GM12878 (cell line): Measurements from ENCODE around the gene LEMD3. TPM values are rescaled to one million over a fixed set of nuclear protein-coding genes. Genes with fewer than 3 reads are reported as not detected.

ENCODE experiments used
- ATAC-seq: fragments of 200-7000 bp; cut with Tn5 transposase; 3 replicates; pipeline ENCODE4 v1.9.1; 2020; ENCODE audit warnings: mild to moderate bottlenecking, moderate library complexity
- BruUV-seq: library from RNA; stranded (reverse); fragments of 400-500 nt; replicated peaks from 2 replicates; lab custom pipeline; 2021; lab: Mats Ljungman, UMichigan
- CTCF ChIA-PET: fragments of 300-600 bp; sonication (Branson Sonifier 250); formaldehyde crosslinking; extraction: SDS; loops from one replicate; lab custom pipeline; 2021; ENCODE audit warnings: inconsistent platforms; lab: Yijun Ruan, JAX
- POLR2A ChIA-PET: fragments of 350-600 bp; formaldehyde crosslinking; extraction: SDS; loops from one replicate; lab custom pipeline; 2021; ENCODE audit warnings: inconsistent platforms; lab: Charles Lee
- RAD21 ChIA-PET: fragments of 300-600 bp; sonication (Branson Sonifier 250); formaldehyde crosslinking; loops from one replicate; lab custom pipeline; 2023; ENCODE audit warnings: antibody characterized with exemption; ENCODE audit not compliant: unreplicated experiment; lab: Charles Lee
- SMC1A ChIA-PET: fragments of 300-600 bp; sonication (Branson Sonifier 250); formaldehyde crosslinking; loops from one replicate; lab custom pipeline; 2023; ENCODE audit not compliant: unreplicated experiment, uncharacterized antibody; lab: Charles Lee
- DNase-seq: peaks from one replicate; pipeline ENCODE4 v3.0.0-alpha.2; 2011; ENCODE audit warnings: low read depth, low spot score
- FAIRE-seq: peaks from 3 replicates; lab custom pipeline; 2011; peaks lifted over from hg19 to GRCh38; lab: Jason Lieb, UNC
- H2AFZ ChIP-seq: 2 replicates; pipeline ENCODE4 v1.6.0; 2011; ENCODE audit warnings: low read depth, low read length, control low read depth; ENCODE audit not compliant: control insufficient read depth
- H3K27ac ChIP-seq: 2 replicates; pipeline ENCODE4 v1.5.1; 2011; ENCODE audit warnings: control low read depth; ENCODE audit not compliant: control insufficient read depth, insufficient read depth
- H3K27me3 ChIP-seq, 2 experiments: replicated peaks in 1 of 2; 2 replicates each; pipeline versions ENCODE4 v1.6.0 to v1.6.1; 2011; ENCODE audit warnings: low read length in 1 of 2; ENCODE audit not compliant: control insufficient read depth in 2 of 2, insufficient read depth in 2 of 2
- H3K36me3 ChIP-seq, 2 experiments: 2 replicates each; pipeline ENCODE4 v1.5.1; 2011; ENCODE audit warnings: low read length in 1 of 2; ENCODE audit not compliant: control insufficient read depth in 2 of 2, insufficient read depth in 2 of 2
- H3K4me1 ChIP-seq: 2 replicates; pipeline ENCODE4 v1.6.1; 2011; ENCODE audit warnings: mild to moderate bottlenecking, low read length, moderate library complexity, mixed read lengths; ENCODE audit not compliant: control insufficient read depth, insufficient read depth
- H3K4me2 ChIP-seq: 2 replicates; pipeline ENCODE4 v1.6.0; 2011; ENCODE audit warnings: control low read depth; ENCODE audit not compliant: control insufficient read depth, insufficient read depth
- H3K4me3 ChIP-seq: fragments of 200-600 bp; sonication (generic); 2 replicates; pipeline ENCODE4 v1.5.1; 2016
- H3K79me2 ChIP-seq: 2 replicates; pipeline ENCODE4 v1.6.0; 2011; ENCODE audit warnings: low read length; ENCODE audit not compliant: control insufficient read depth, insufficient read depth
- H3K9ac ChIP-seq: 2 replicates; pipeline ENCODE4 v1.8.0; 2011; ENCODE audit warnings: low read length, control low read depth, mixed read lengths; ENCODE audit not compliant: control insufficient read depth, insufficient read depth
- H3K9me3 ChIP-seq: replicated peaks from 3 replicates; pipeline ENCODE4 v1.5.1; 2011; ENCODE audit warnings: mild to moderate bottlenecking, low read length; ENCODE audit not compliant: control insufficient read depth, insufficient read depth
- H4K20me1 ChIP-seq: 2 replicates; pipeline ENCODE4 v1.6.0; 2011; ENCODE audit not compliant: control insufficient read depth, insufficient read depth
- CUX1 ChIP-seq: IDR thresholded peaks from 2 replicates; pipeline ENCODE4 v1.6.1; 2012; ENCODE audit warnings: improper control_type of control experiment, low read depth, low read length; ENCODE audit not compliant: insufficient replicate concordance
- MYB ChIP-seq: fragments of 150-350 bp; IDR thresholded peaks from 2 replicates; pipeline ENCODE4 v1.6.1; 2014; ENCODE audit warnings: mild to moderate bottlenecking, low read depth, low read length, borderline replicate concordance
- NRF1 ChIP-seq: conservative IDR thresholded peaks from 2 replicates; pipeline ENCODE4 v1.6.1; 2011; ENCODE audit warnings: mild to moderate bottlenecking, low read depth, low read length, improper control_type of control experiment
- STAT3 ChIP-seq: IDR thresholded peaks from 2 replicates; pipeline ENCODE4 v1.6.1; 2011; ENCODE audit warnings: low read depth, low read length, improper control_type of control experiment
- ZBED1 ChIP-seq: IDR thresholded peaks from 2 replicates; pipeline ENCODE4 v1.6.1; 2016; ENCODE audit warnings: borderline replicate concordance
- WGBS: methylation state at CpG from one replicate; pipeline ENCODE4 v1.1.6; 2016; ENCODE audit warnings: low lambda C conversion rate; ENCODE audit not compliant: insufficient replicate concordance, insufficient coverage; ENCODE audit errors: missing lambda C conversion rate; 5-methylcytosine and 5-hydroxymethylcytosine counted together
- in situ Hi-C: fragments of 300-500 bp; cut with MboI; formaldehyde crosslinking; loops from 9 replicates; pipeline ENCODE4 v1.14.3; 2018; ENCODE audit warnings: mixed read lengths
- intact Hi-C: fragments of 100-400 bp; cut with micrococcal nuclease; formaldehyde crosslinking; loops from one replicate; pipeline ENCODE4 v1.14.2; 2022; ENCODE audit not compliant: unreplicated experiment
- polyA plus RNA-seq, 11 experiments: library from polyadenylated mRNA; depleted of rRNA in 4 of 11; unstranded in 6 of 11; stranded (reverse) in 5 of 11; fragments of >200 nt; fragmentation: Nextera tagmentation in 4 of 11; fragmentation: Illumina TruSeq in 1 of 11; extraction: Ambion mirVana in 4 of 11; extraction: Trizol in 1 of 11; gene quantifications; 1 replicate in 1 of 11; 2 replicates in 10 of 11; pipeline versions ENCODE4 v1.2.1 to v1.2.3, GENCODE V29; 2011 to 2016; ENCODE audit warnings: inconsistent platforms in 2 of 11, missing spikeins in 2 of 11, low read depth in 1 of 11
- total RNA-seq, 4 experiments: library from RNA; depleted of rRNA in 3 of 4; stranded (reverse); fragments of >200 nt in 3 of 4; fragmentation: Illumina TruSeq in 1 of 4; extraction: Trizol in 1 of 4; gene quantifications; 2 replicates each; pipeline versions ENCODE4 v1.2.1 to v1.2.3, GENCODE V29; 2013 to 2021
- TF ChIP-seq, protein P1 (sequence below): fragments of 150-350 bp; IDR thresholded peaks from 2 replicates; pipeline ENCODE4 v1.6.1; 2016; ENCODE audit warnings: low read depth, low read length
- TF ChIP-seq, protein P2 (sequence below), 3 experiments: IDR thresholded peaks in 2 of 3; conservative IDR thresholded peaks in 1 of 3; 2 replicates each; pipeline ENCODE4 v1.5.1; 2011; ENCODE audit warnings: low read depth in 3 of 3, low read length in 3 of 3, mild to moderate bottlenecking in 3 of 3, control low read depth in 2 of 3, moderate library complexity in 2 of 3, inconsistent platforms in 1 of 3, mixed read lengths in 1 of 3; ENCODE audit not compliant: control insufficient read depth in 2 of 3, insufficient read depth in 1 of 3; ENCODE audit errors: extremely low read depth in 1 of 3

The LEMD3 gene
- total and polyA plus RNA-seq, 10 of the 15 experiments (the other 5 are each of a cell fraction or from before 2014, with no cell fraction given) = 7.5 to 26.0 (median 16.5) TPM

GRCh38 chr12:65278576-65279368 is 109.4 kb downstream of the LEMD3 start, which contains the start of gene MSRB3:
Gene MSRB3, plus strand, starts transcription at chr12:65278683. Its CDS starts 29,897 bp downstream, at chr12:65308580.
- no peaks in the 10 kb centered on the region for H3K79me2 ChIP-seq
- ChIA-PET SMC1A (no interaction called here), RAD21 (interaction anchor here (0.9 kb wide), 1 partner anchor 10 kb away, joined by 3 read pairs; no protein-coding TSS in a partner anchor), CTCF (no interaction called here), POLR2A (no interaction called here)
- BruUV-seq = no TSS peak
- H3K9me3 ChIP-seq = no peaks in the 10 kb centered on the region
- H4K20me1 ChIP-seq = no peaks in the 10 kb centered on the region
- H3K36me3 ChIP-seq = no peaks in the 10 kb centered on the region
- no peaks in the 10 kb centered on the region for H3K4me1 ChIP-seq
- H3K4me3 ChIP-seq = peak within 1 kb of the TSS; percentile 72
- H3K27ac ChIP-seq = no peak within 1 kb of the TSS
- FAIRE-seq (no peak), DNase-seq (no peak), ATAC-seq (peak; percentile 86)
- 2% methylated on average over 33 of the region's 85 CpGs for WGBS
- H3K27me3 ChIP-seq = peaks cover 3 to 7% of the 10 kb centered on the region in 2 experiments
- peak within 1 kb of the TSS; percentile 54 for H3K9ac ChIP-seq
- TF ChIP-seq, protein P1, sequence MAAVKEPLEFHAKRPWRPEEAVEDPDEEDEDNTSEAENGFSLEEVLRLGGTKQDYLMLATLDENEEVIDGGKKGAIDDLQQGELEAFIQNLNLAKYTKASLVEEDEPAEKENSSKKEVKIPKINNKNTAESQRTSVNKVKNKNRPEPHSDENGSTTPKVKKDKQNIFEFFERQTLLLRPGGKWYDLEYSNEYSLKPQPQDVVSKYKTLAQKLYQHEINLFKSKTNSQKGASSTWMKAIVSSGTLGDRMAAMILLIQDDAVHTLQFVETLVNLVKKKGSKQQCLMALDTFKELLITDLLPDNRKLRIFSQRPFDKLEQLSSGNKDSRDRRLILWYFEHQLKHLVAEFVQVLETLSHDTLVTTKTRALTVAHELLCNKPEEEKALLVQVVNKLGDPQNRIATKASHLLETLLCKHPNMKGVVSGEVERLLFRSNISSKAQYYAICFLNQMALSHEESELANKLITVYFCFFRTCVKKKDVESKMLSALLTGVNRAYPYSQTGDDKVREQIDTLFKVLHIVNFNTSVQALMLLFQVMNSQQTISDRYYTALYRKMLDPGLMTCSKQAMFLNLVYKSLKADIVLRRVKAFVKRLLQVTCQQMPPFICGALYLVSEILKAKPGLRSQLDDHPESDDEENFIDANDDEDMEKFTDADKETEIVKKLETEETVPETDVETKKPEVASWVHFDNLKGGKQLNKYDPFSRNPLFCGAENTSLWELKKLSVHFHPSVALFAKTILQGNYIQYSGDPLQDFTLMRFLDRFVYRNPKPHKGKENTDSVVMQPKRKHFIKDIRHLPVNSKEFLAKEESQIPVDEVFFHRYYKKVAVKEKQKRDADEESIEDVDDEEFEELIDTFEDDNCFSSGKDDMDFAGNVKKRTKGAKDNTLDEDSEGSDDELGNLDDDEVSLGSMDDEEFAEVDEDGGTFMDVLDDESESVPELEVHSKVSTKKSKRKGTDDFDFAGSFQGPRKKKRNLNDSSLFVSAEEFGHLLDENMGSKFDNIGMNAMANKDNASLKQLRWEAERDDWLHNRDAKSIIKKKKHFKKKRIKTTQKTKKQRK = no peak
- TF ChIP-seq, protein P2, sequence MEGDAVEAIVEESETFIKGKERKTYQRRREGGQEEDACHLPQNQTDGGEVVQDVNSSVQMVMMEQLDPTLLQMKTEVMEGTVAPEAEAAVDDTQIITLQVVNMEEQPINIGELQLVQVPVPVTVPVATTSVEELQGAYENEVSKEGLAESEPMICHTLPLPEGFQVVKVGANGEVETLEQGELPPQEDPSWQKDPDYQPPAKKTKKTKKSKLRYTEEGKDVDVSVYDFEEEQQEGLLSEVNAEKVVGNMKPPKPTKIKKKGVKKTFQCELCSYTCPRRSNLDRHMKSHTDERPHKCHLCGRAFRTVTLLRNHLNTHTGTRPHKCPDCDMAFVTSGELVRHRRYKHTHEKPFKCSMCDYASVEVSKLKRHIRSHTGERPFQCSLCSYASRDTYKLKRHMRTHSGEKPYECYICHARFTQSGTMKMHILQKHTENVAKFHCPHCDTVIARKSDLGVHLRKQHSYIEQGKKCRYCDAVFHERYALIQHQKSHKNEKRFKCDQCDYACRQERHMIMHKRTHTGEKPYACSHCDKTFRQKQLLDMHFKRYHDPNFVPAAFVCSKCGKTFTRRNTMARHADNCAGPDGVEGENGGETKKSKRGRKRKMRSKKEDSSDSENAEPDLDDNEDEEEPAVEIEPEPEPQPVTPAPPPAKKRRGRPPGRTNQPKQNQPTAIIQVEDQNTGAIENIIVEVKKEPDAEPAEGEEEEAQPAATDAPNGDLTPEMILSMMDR (IDR thresholded peaks at IDR 0.05 in 2 of 3, conservative IDR thresholded peaks at IDR 0.05 in 1 of 3; ENCODE audit: control insufficient read depth in 2 of 3, extremely low read depth in 1 of 3, insufficient read depth in 1 of 3, low read depth in 3 of 3, low read length in 3 of 3) = peak in 1 of 3 experiments; percentile 6; a peak in 1 of 6 replicates
- TF ChIP-seq NRF1 (no peak), ZBED1 (no peak), MYB (no peak), STAT3 (no peak), CUX1 (no peak)
- in situ Hi-C loops = no loop called here
- peak within 1 kb of the TSS; percentile 98 for H3K4me2 ChIP-seq
- intact Hi-C loops = no loop called here
- peak within 1 kb of the TSS; percentile 81 for H2AFZ ChIP-seq
